K562 (cell line): ENCODE data around the gene PDZD2. TPM values are rescaled to one million over a fixed set of nuclear protein-coding genes. Genes with fewer than 3 reads are reported as not detected.

Experiments used
- ATAC-seq: fragments of 200-7000 bp; cut with Tn5 transposase; 3 replicates; pipeline ENCODE4 v1.9.1; 2020; ENCODE audit warnings: moderate library complexity
- BruUV-seq: library from RNA; stranded (reverse); fragments of 400-500 nt; replicated peaks from 2 replicates; lab custom pipeline; 2021; lab: Mats Ljungman, UMichigan
- CTCF ChIA-PET: fragments of 300-600 bp; formaldehyde crosslinking; extraction: SDS; loops from one replicate; lab custom pipeline; 2021; ENCODE audit warnings: low intra/inter-chr PET ratio; lab: Yijun Ruan, JAX
- POLR2A ChIA-PET: fragments of 300-600, 350-650 bp; sonication (Branson Sonifier 250); formaldehyde crosslinking; extraction: SDS; loops from one replicate; lab custom pipeline; 2021; ENCODE audit warnings: antibody characterized with exemption, inconsistent platforms; lab: Yijun Ruan, JAX
- DNase-seq, 4 experiments: peaks; one replicate each; pipeline versions ENCODE4 v3.0.0 to v3.0.0-alpha.2; 2011 to 2018; ENCODE audit warnings: low spot score in 3 of 4, mixed read lengths in 3 of 4; ENCODE audit errors: extremely low read depth in 1 of 4
- FAIRE-seq: peaks from 2 replicates; lab custom pipeline; 2011; peaks lifted over from hg19 to GRCh38; lab: Jason Lieb, UNC
- H2AFZ ChIP-seq: 2 replicates; pipeline ENCODE4 v1.6.0; 2011; ENCODE audit warnings: low read depth, low read length, control low read depth, inconsistent platforms
- H3K27ac ChIP-seq: fragments of 200-600 bp; 3 replicates; pipeline ENCODE4 v1.8.0; 2011; ENCODE audit warnings: low read depth, mild to moderate bottlenecking, control low read depth, inconsistent platforms, low read length, moderate library complexity, mixed read lengths; ENCODE audit errors: extremely low read depth
- H3K27me3 ChIP-seq, 2 experiments: fragments of 300-600 bp in 1 of 2; 2 replicates in 1 of 2; 3 replicates in 1 of 2; pipeline versions ENCODE4 v1.6.0 to v1.8.0; 2011; ENCODE audit warnings: inconsistent platforms in 2 of 2, low read length in 2 of 2, mild to moderate bottlenecking in 1 of 2, mixed read lengths in 1 of 2, moderate library complexity in 1 of 2; ENCODE audit not compliant: control insufficient read depth in 2 of 2, insufficient read depth in 2 of 2
- H3K36me3 ChIP-seq: fragments of 300-600 bp; 3 replicates; pipeline ENCODE4 v1.8.0; 2011; ENCODE audit warnings: mild to moderate bottlenecking, low read length, inconsistent platforms; ENCODE audit not compliant: control insufficient read depth, insufficient read depth
- H3K4me1 ChIP-seq, 2 experiments: fragments of 200-600 bp in 1 of 2; replicated peaks in 1 of 2; 2 replicates in 1 of 2; 3 replicates in 1 of 2; pipeline versions ENCODE4 v1.5.1 to v1.8.0; 2011; ENCODE audit warnings: inconsistent platforms in 2 of 2, low read length in 2 of 2, mild to moderate bottlenecking in 1 of 2, mixed read lengths in 1 of 2, moderate library complexity in 1 of 2; ENCODE audit not compliant: control insufficient read depth in 2 of 2, insufficient read depth in 2 of 2
- H3K4me2 ChIP-seq: 2 replicates; pipeline ENCODE4 v1.6.1; 2011; ENCODE audit warnings: low read length, control low read depth, inconsistent platforms, mixed read lengths; ENCODE audit not compliant: insufficient read depth
- H3K4me3 ChIP-seq: fragments of 200-600 bp; sonication (generic), shearing (Covaris generic); 2 replicates; pipeline ENCODE4 v1.5.1; 2016; ENCODE audit warnings: control low read depth, inconsistent platforms
- H3K79me2 ChIP-seq: fragments of 200-600 bp; 3 replicates; pipeline ENCODE4 v1.8.0; 2011; ENCODE audit warnings: low read length, inconsistent platforms; ENCODE audit not compliant: control insufficient read depth, insufficient read depth
- H3K9ac ChIP-seq, 2 experiments: 2 replicates each; pipeline versions ENCODE4 v1.6.0 to v1.6.1; 2011; ENCODE audit warnings: low read depth in 2 of 2, low read length in 2 of 2, control low read depth in 1 of 2, inconsistent platforms in 1 of 2, mild to moderate bottlenecking in 1 of 2, mixed read lengths in 1 of 2; ENCODE audit not compliant: insufficient read depth in 1 of 2
- H3K9me1 ChIP-seq: one replicate; pipeline ENCODE4 v1.6.0; 2011; ENCODE audit warnings: inconsistent platforms, mild to moderate bottlenecking, low read length, moderate library complexity; ENCODE audit not compliant: control insufficient read depth, insufficient read depth
- H3K9me3 ChIP-seq: replicated peaks from 2 replicates; pipeline ENCODE4 v1.5.1; 2011; ENCODE audit warnings: low read depth, low read length, inconsistent platforms; ENCODE audit not compliant: control insufficient read depth, insufficient read depth
- H4K20me1 ChIP-seq: replicated peaks from 2 replicates; pipeline ENCODE4 v1.6.1; 2011; ENCODE audit warnings: low read length, inconsistent platforms, mixed read lengths; ENCODE audit not compliant: control insufficient read depth, insufficient read depth
- FOXK1 ChIP-seq: sonication (generic); formaldehyde crosslinking; IDR thresholded peaks from 2 replicates; pipeline ENCODE4 v1.8.0; 2022; ENCODE audit warnings: missing genetic modification reagents, mild to moderate bottlenecking, borderline replicate concordance
- HDAC3 ChIP-seq: fragments of 450-650 bp; IDR thresholded peaks from 2 replicates; pipeline ENCODE4 v1.6.1; 2018; ENCODE audit warnings: borderline replicate concordance, mild to moderate bottlenecking, moderate library complexity; ENCODE audit not compliant: partially characterized antibody
- HINFP ChIP-seq: fragments of 450-650 bp; conservative IDR thresholded peaks from 2 replicates; pipeline ENCODE4 v1.6.1; 2016; ENCODE audit warnings: missing genetic modification characterization, low read depth, mild to moderate bottlenecking, control low read depth, missing compliant biosample characterization
- MTF1 ChIP-seq: fragments of 250-450 bp; sonication (Bioruptor Pico); IDR thresholded peaks from 2 replicates; pipeline ENCODE4 v1.9.0; 2021; ENCODE audit warnings: moderate library complexity, mild to moderate bottlenecking, inconsistent platforms, borderline replicate concordance
- TAF9B ChIP-seq: fragments of 450-650 bp; IDR thresholded peaks from 2 replicates; pipeline ENCODE4 v1.6.1; 2018; ENCODE audit warnings: mild to moderate bottlenecking; ENCODE audit not compliant: partially characterized antibody
- ZFP36 ChIP-seq: fragments of 150-350 bp; IDR thresholded peaks from 2 replicates; pipeline ENCODE4 v1.6.1; 2018; ENCODE audit warnings: low read length, low read depth; ENCODE audit not compliant: partially characterized antibody
- ZNF316 ChIP-seq: fragments of 450-650 bp; IDR thresholded peaks from 2 replicates; pipeline ENCODE4 v1.6.1; 2016
- ZNF583 ChIP-seq: fragments of 250-450 bp; sonication (Bioruptor Pico); IDR thresholded peaks from 2 replicates; pipeline ENCODE4 v1.4.0; 2020
- WGBS: fragments of 100-300 bp; shearing (Covaris generic); methylation state at CpG from one replicate; pipeline ENCODE4 v1.1.6; 2016; ENCODE audit warnings: low coverage, mixed read lengths; ENCODE audit not compliant: insufficient coverage; ENCODE audit errors: missing lambda C conversion rate; 5-methylcytosine and 5-hydroxymethylcytosine counted together
- in situ Hi-C: fragments of 300-500 bp; cut with MboI; formaldehyde crosslinking; loops from 4 replicates; pipeline ENCODE4 v1.15.0; 2018; ENCODE audit warnings: inconsistent platforms, mixed read lengths
- intact Hi-C: fragments of 100-400 bp; cut with micrococcal nuclease; formaldehyde crosslinking; loops from 2 replicates; pipeline ENCODE4 v1.14.2; 2022
- polyA plus RNA-seq, 8 experiments: library from polyadenylated mRNA; depleted of rRNA in 4 of 8; stranded (reverse) in 5 of 8; unstranded in 3 of 8; fragments of >200 nt; fragmentation: Nextera tagmentation in 2 of 8; fragmentation: Illumina TruSeq in 1 of 8; extraction: Ambion mirVana in 2 of 8; extraction: Trizol in 1 of 8; gene quantifications; 2 replicates each; pipeline versions ENCODE4 v1.2.1 to v1.2.3, GENCODE V29; 2011 to 2014; ENCODE audit warnings: inconsistent platforms in 1 of 8, missing spikeins in 1 of 8
- total RNA-seq, 7 experiments: library from RNA; depleted of rRNA in 6 of 7; stranded (reverse); fragments of >200 nt in 6 of 7; fragmentation: Illumina TruSeq in 2 of 7; extraction: Trizol in 2 of 7; gene quantifications; 2 replicates each; pipeline versions ENCODE4 v1.2.1 to v1.2.3, GENCODE V29; 2011 to 2021; ENCODE audit warnings: low replicate concordance in 1 of 7
- TF ChIP-seq, protein P1 (sequence below): fragments of 200-400 bp; formaldehyde crosslinking; IDR thresholded peaks from 2 replicates; pipeline ENCODE4 v1.6.1; 2017; ENCODE audit warnings: mild to moderate bottlenecking, low read depth, low read length, moderate library complexity

The PDZD2 gene
- total and polyA plus RNA-seq, 9 of the 15 experiments (the other 6 are each of a cell fraction or from before 2014, with no cell fraction given): 0.02 to 0.08 (median 0.04) TPM; not detected in 6

- TF ChIP-seq MTF1: no peak
- TF ChIP-seq, protein P1, sequence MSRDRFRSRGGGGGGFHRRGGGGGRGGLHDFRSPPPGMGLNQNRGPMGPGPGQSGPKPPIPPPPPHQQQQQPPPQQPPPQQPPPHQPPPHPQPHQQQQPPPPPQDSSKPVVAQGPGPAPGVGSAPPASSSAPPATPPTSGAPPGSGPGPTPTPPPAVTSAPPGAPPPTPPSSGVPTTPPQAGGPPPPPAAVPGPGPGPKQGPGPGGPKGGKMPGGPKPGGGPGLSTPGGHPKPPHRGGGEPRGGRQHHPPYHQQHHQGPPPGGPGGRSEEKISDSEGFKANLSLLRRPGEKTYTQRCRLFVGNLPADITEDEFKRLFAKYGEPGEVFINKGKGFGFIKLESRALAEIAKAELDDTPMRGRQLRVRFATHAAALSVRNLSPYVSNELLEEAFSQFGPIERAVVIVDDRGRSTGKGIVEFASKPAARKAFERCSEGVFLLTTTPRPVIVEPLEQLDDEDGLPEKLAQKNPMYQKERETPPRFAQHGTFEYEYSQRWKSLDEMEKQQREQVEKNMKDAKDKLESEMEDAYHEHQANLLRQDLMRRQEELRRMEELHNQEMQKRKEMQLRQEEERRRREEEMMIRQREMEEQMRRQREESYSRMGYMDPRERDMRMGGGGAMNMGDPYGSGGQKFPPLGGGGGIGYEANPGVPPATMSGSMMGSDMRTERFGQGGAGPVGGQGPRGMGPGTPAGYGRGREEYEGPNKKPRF: no peak
- TF ChIP-seq TAF9B: no peak
- TF ChIP-seq ZNF583 (CRISPR knock-in tag): no peak
- TF ChIP-seq ZFP36: no peak
- TF ChIP-seq FOXK1 (CRISPR knock-in tag): no peak
- TF ChIP-seq HINFP (tag): no peak
- TF ChIP-seq ZNF316: no peak
- TF ChIP-seq HDAC3: no peak
- Histone ChIP-seq H2AFZ (no peak overlapping the region), H3K9ac (no peak overlapping the region), H3K9me3 (no peaks in the 10 kb centered on the region), H3K27ac (no peak overlapping the region), H3K4me2 (no peak overlapping the region), H3K79me2 (no peaks in the 10 kb centered on the region), H3K36me3 (no peaks in the 10 kb centered on the region), H3K4me3 (no peak overlapping the region), H3K4me1 (no peaks in the 10 kb centered on the region), H3K9me1 (no peaks in the 10 kb centered on the region), H4K20me1 (no peaks in the 10 kb centered on the region), H3K27me3 (peaks cover 21 to 25% of the 10 kb centered on the region in 2 experiments)
- in situ Hi-C loops: no loop called here
- ATAC-seq (no peak), FAIRE-seq (no peak), DNase-seq (no peak)
- WGBS: 0% methylated on average over 6 of the region's 6 CpGs
- ChIA-PET POLR2A (interaction anchor here (0.6 kb wide), 1 partner anchor 41 kb away, joined by 3 read pairs; no protein-coding TSS in a partner anchor), CTCF (no interaction called here)
- no TSS peak for BruUV-seq
- intact Hi-C loops: no loop called here
These were observed 255.2 kb downstream of the PDZD2 start for GRCh38 chr5:31894141-31894540.
